ENCODE measurements around the gene CENPX. TPM values are rescaled to one million over a fixed set of nuclear protein-coding genes. Genes with fewer than 3 reads are reported as not detected.

Gene CENPX
- total and polyA plus RNA-seq, 2 of the 13 experiments (the other 11 are each of a cell fraction or from before 2014, with no cell fraction given), result 92.7 to 170 TPM

DNA sequence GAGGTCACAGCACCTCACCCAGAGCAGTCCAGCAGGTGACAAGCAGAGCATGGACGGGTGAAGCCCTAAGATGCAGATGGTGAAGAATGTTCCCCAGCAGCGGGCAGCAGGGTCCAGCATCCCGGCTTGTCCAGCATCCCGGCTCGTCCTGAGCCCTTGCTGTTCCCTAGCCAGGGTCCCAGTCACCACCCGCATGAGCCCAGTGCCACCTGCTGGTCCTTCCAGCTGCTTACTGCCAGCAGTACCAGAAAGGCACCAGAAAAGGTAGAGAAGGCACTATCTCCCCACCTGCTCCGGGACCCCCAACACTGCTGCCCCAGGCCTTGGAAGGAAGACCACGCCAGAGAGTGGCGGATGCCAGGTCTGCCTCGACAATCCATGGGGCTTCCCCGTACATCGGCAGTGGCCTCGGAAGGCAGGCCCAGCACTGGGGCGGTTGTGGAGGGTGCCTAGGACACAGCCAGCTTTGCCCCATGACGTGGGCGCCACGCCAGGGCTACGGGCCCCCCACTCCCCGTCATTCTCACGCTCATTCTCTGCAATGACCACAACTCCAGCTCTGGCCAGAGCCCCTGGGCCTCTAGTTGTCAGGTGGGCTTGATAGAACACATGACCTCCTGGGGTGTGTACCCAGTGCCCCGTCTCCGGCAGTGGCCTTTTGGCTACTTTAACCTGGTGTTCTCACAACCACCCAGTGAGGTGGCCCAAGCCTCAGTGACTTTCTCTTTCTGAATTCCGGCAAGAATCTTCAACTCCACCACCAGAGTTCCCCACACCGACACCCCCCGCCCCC lies 1.4 kb downstream of the CENPX start (continued):
- TF ChIP-seq, protein P1, sequence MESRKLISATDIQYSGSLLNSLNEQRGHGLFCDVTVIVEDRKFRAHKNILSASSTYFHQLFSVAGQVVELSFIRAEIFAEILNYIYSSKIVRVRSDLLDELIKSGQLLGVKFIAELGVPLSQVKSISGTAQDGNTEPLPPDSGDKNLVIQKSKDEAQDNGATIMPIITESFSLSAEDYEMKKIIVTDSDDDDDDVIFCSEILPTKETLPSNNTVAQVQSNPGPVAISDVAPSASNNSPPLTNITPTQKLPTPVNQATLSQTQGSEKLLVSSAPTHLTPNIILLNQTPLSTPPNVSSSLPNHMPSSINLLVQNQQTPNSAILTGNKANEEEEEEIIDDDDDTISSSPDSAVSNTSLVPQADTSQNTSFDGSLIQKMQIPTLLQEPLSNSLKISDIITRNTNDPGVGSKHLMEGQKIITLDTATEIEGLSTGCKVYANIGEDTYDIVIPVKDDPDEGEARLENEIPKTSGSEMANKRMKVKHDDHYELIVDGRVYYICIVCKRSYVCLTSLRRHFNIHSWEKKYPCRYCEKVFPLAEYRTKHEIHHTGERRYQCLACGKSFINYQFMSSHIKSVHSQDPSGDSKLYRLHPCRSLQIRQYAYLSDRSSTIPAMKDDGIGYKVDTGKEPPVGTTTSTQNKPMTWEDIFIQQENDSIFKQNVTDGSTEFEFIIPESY (CRISPR knock-in tag; IDR thresholded peaks at IDR 0.05), result peak; percentile 70
- no peak; the same call in none of the 2 replicates for TF ChIP-seq ZNF703 (CRISPR knock-in tag; IDR thresholded peaks at IDR 0.05; ENCODE audit: borderline replicate concordance)
- no peak for TF ChIP-seq ZNF317 (CRISPR knock-in tag; IDR thresholded peaks at IDR 0.05)
- TF ChIP-seq, protein P2, sequence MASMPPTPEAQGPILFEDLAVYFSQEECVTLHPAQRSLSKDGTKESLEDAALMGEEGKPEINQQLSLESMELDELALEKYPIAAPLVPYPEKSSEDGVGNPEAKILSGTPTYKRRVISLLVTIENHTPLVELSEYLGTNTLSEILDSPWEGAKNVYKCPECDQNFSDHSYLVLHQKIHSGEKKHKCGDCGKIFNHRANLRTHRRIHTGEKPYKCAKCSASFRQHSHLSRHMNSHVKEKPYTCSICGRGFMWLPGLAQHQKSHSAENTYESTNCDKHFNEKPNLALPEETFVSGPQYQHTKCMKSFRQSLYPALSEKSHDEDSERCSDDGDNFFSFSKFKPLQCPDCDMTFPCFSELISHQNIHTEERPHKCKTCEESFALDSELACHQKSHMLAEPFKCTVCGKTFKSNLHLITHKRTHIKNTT (CRISPR knock-in tag; IDR thresholded peaks at IDR 0.05), result peak; percentile 23; the same call in 1 of the 2 replicates
- no peak; the same call in 1 of the 2 replicates for TF ChIP-seq NFATC3 (CRISPR knock-in tag; IDR thresholded peaks at IDR 0.05)
- no peak for TF ChIP-seq NRL (CRISPR knock-in tag; IDR thresholded peaks at IDR 0.05; ENCODE audit: borderline replicate concordance)
- TF ChIP-seq, protein P3, sequence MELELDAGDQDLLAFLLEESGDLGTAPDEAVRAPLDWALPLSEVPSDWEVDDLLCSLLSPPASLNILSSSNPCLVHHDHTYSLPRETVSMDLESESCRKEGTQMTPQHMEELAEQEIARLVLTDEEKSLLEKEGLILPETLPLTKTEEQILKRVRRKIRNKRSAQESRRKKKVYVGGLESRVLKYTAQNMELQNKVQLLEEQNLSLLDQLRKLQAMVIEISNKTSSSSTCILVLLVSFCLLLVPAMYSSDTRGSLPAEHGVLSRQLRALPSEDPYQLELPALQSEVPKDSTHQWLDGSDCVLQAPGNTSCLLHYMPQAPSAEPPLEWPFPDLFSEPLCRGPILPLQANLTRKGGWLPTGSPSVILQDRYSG (CRISPR knock-in tag; IDR thresholded peaks at IDR 0.05), result 0 out of 2 replicates have a peak, but pooled peaks have one; percentile 48
- TF ChIP-seq DR1 (CRISPR knock-in tag; IDR thresholded peaks at IDR 0.05), result no peak
- TF ChIP-seq KMT2B (CRISPR knock-in tag; IDR thresholded peaks at IDR 0.05), result no peak; the same call in 1 of the 2 replicates
- TF ChIP-seq, protein P4, sequence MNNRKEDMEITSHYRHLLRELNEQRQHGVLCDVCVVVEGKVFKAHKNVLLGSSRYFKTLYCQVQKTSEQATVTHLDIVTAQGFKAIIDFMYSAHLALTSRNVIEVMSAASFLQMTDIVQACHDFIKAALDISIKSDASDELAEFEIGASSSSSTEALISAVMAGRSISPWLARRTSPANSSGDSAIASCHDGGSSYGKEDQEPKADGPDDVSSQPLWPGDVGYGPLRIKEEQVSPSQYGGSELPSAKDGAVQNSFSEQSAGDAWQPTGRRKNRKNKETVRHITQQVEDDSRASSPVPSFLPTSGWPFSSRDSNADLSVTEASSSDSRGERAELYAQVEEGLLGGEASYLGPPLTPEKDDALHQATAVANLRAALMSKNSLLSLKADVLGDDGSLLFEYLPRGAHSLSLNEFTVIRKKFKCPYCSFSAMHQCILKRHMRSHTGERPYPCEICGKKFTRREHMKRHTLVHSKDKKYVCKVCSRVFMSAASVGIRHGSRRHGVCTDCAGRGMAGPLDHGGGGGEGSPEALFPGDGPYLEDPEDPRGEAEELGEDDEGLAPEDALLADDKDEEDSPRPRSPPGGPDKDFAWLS (CRISPR knock-in tag; IDR thresholded peaks at IDR 0.05; ENCODE audit: borderline replicate concordance), result peak; percentile 73; the same call in 1 of the 2 replicates
- 0 out of 2 replicates have a peak, but pooled peaks have one; percentile 29 for TF ChIP-seq ZNF557 (CRISPR knock-in tag; IDR thresholded peaks at IDR 0.05)
- TF ChIP-seq RFX1 (IDR thresholded peaks at IDR 0.05), result no peak
- TF ChIP-seq KLF12 (CRISPR knock-in tag; IDR thresholded peaks at IDR 0.05; ENCODE audit: borderline replicate concordance), result peak; percentile 84
- TF ChIP-seq, protein P5, sequence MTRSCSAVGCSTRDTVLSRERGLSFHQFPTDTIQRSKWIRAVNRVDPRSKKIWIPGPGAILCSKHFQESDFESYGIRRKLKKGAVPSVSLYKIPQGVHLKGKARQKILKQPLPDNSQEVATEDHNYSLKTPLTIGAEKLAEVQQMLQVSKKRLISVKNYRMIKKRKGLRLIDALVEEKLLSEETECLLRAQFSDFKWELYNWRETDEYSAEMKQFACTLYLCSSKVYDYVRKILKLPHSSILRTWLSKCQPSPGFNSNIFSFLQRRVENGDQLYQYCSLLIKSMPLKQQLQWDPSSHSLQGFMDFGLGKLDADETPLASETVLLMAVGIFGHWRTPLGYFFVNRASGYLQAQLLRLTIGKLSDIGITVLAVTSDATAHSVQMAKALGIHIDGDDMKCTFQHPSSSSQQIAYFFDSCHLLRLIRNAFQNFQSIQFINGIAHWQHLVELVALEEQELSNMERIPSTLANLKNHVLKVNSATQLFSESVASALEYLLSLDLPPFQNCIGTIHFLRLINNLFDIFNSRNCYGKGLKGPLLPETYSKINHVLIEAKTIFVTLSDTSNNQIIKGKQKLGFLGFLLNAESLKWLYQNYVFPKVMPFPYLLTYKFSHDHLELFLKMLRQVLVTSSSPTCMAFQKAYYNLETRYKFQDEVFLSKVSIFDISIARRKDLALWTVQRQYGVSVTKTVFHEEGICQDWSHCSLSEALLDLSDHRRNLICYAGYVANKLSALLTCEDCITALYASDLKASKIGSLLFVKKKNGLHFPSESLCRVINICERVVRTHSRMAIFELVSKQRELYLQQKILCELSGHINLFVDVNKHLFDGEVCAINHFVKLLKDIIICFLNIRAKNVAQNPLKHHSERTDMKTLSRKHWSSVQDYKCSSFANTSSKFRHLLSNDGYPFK (CRISPR knock-in tag; IDR thresholded peaks at IDR 0.05; ENCODE audit: borderline replicate concordance), result peak; percentile 43; the same call in 1 of the 2 replicates
- no peak; the same call in 1 of the 2 replicates for TF ChIP-seq ZNF10 (CRISPR knock-in tag; IDR thresholded peaks at IDR 0.05; ENCODE audit: borderline replicate concordance, low read depth)
- TF ChIP-seq TEAD2 (CRISPR knock-in tag; IDR thresholded peaks at IDR 0.05), result no peak
- peak; percentile 91 for TF ChIP-seq ZNF296 (CRISPR knock-in tag; conservative IDR thresholded peaks at IDR 0.05)

Data from HepG2 (cell line).